Endothelial cell of umbilical vein (primary cell): ENCODE measurements around the gene LMNB1.

Experiments
- CTCF ChIP-seq, 2 donors: IDR thresholded peaks; 1 replicate in 1 of 2; 2 replicates in 1 of 2; pipeline ENCODE4 v1.5.1; 2011; ENCODE audit warnings: low read length in 2 of 2, mild to moderate bottlenecking in 2 of 2, moderate library complexity in 2 of 2, control low read depth in 1 of 2, inconsistent platforms in 1 of 2, low read depth in 1 of 2; ENCODE audit not compliant: insufficient read depth in 1 of 2; ENCODE audit errors: extremely low read depth in 1 of 2
- EZH2 ChIP-seq: IDR thresholded peaks from 2 replicates; pipeline ENCODE4 v1.6.1; 2012; ENCODE audit warnings: borderline replicate concordance, low read depth, mild to moderate bottlenecking, moderate library complexity, low read length, inconsistent platforms; ENCODE audit not compliant: severe bottlenecking
- MAX ChIP-seq: IDR thresholded peaks from 2 replicates; pipeline ENCODE4 v1.6.1; 2011; ENCODE audit not compliant: insufficient read depth, insufficient read length
- POLR2A ChIP-seq: IDR thresholded peaks from 2 replicates; pipeline ENCODE4 v1.6.1; 2012; ENCODE audit warnings: low read depth, mild to moderate bottlenecking, control low read depth, low read length

- TF ChIP-seq CTCF (IDR thresholded peaks at IDR 0.05; ENCODE audit: extremely low read depth in 1 of 2, insufficient read depth in 1 of 2, low read depth in 1 of 2, low read length in 2 of 2) (no peak), EZH2 (no peak), POLR2A (no peak), MAX (no peak)
Measured at GRCh38 chr5:126741361-126741760, 35.6 kb upstream of the LMNB1 start.
